HG03460 (cell line): Measurements from ENCODE around the gene ANO7.

Experiments
- ATAC-seq: cut with Tn5 transposase; IDR thresholded peaks from one replicate; pipeline ENCODE4 v1.9.1; 2021; ENCODE audit not compliant: unreplicated experiment

The ANO7 gene

GRCh38 chr2:241242306-241242705, 53.8 kb downstream of the ANO7 start:
- ATAC-seq, result no peak

DNA sequence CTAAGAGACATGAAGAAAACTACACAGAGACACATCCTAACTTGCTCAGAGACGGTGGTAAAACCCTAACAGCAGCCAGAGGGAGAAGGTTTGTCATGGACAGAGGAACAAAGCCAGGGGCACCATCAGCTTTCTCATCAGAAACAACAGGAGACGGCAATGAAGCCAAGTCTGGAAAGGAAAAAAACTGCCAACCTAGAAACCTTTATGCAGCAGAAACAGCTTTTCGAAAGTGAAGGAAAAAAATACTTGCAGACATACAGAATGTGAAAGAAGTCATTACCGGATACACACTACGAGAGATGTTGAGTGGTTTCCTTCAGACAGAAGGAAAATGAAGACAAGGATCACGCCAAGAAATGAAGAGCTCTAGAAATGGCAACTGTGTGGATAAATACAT, 55.9 kb downstream of the ANO7 start:
- no peak for ATAC-seq

DNA sequence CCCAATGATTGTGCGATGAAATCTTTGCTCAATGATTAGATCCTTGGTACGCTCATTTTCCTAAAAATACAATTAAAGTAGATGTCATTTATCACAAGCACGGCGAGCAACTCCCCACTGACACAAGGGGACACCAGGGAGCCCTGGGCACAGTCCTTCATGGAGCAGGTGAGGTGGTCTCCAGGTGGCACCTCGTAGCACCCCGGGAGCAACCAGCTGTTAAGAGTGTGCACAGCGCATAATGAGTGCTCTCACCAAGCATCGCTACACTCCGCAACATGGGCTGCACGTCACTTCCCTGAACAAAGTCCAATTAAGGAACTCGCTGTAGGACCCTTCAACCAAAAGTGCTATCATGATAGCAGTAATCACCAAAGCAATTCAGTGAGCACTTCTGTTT, 59.8 kb downstream of the ANO7 start:
- ATAC-seq, result no peak

DNA sequence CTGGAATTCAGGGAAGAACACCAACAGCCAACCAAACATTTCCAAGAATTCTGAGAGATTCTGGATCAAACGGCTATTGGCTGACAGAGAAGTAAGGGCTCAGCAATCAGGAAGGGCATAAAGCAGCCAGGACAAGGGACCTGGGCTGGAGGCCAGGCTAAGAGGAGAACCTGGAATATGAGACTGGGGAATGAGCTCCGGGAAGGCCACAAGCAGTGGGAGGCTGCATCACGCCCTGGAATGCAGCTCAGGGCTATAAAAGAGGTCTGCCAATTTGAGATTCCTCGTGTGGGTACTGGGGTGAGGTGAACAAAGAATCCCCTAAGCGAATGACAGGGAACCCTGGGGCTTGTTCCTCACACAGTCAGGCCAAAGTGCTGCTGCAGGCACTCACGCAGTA, 60.4 kb downstream of the ANO7 start:
- ATAC-seq, result no peak

- no peak for ATAC-seq
These were observed 61.2 kb downstream of the ANO7 start for GRCh38 chr2:241249654-241250053.

- ATAC-seq, result no peak
These were observed 64.5 kb downstream of the ANO7 start for GRCh38 chr2:241252778-241253475.

GRCh38 chr2:241254904-241255351, 66.5 kb downstream of the ANO7 start:
- ATAC-seq, result no peak

GRCh38 chr2:241255542-241256167, 67.2 kb downstream of the ANO7 start:
- ATAC-seq, result no peak

- no peak for ATAC-seq
These were observed 67.7 kb downstream of the ANO7 start for GRCh38 chr2:241256168-241256545.

GRCh38 chr2:241257419-241258032, 69.0 kb downstream of the ANO7 start:
- no peak for ATAC-seq

DNA sequence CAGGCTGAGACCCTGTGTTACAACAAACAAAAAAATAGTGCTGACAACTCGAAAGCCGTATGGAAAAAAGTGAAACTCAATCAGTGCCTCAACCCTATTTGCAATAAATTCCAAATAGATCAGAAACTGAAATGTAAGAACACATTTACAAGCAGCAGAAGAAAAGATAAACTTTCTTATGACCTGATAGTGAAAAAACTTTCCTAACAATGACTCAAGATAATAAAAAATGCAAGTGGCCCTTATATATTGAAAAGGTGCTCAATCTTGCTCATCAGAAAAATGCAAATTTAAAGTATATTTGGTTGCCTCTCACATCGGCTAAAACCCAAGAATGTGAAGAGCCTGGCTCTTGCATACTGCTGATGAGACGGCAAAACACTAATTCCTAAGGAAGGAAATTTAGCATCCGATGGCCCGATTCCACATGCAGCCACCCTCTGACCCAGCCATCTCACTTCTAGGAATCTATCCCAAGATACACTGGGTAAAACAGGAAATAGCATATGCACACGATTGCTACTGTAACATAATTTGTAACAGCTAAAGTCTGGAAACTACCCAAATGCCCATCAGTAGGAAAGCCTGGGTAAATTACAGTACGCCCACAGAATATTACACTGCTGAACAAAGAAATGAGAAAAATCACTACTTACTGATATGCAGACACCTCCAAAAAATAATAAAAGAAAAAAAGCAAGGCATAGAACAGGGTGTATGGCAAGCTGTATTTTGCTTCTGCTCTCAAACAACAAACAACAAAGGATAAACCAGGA, 70.2 kb downstream of the ANO7 start:
- ATAC-seq, result no peak

DNA sequence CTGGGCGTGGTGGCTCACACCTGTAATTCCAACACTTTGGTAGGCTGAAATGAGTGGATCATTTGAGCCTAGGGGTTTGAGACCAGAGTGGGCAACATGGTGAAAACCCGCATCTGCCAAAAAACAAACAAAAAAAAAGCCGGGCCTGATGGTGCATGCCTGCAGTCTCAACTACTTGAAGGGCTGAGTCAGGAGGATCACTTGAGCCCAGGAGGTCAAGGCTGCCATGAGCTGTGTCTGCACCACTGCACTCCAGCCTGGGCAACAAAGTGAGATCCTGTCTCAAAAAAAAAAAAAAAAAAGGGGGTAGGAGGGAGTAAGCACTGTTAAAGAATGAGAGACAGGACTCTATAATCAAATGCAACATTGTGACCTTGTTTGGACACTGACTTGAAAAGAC, 72.4 kb downstream of the ANO7 start:
- ATAC-seq, result no peak

DNA sequence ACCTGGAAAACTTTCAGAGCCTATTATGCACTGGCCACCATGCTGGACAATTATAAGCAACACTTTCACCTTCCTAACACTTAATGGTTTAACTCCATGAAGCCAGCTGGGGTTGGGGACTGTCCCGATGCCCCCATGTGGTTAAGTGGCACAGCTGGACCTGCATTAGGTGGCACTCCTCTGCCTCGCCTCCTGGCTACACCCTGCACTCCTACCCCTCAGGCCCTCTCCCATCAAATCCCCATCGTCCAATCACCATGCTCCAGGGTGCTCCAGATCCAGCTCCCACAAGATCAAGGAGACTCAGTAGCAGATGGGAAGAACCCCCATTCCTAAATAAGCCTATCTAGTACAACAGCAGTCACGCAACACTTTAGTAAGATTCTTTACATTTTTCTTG, 73.2 kb downstream of the ANO7 start:
- ATAC-seq, result no peak

GRCh38 chr2:241263061-241263460, 74.6 kb downstream of the ANO7 start:
- no peak for ATAC-seq

DNA sequence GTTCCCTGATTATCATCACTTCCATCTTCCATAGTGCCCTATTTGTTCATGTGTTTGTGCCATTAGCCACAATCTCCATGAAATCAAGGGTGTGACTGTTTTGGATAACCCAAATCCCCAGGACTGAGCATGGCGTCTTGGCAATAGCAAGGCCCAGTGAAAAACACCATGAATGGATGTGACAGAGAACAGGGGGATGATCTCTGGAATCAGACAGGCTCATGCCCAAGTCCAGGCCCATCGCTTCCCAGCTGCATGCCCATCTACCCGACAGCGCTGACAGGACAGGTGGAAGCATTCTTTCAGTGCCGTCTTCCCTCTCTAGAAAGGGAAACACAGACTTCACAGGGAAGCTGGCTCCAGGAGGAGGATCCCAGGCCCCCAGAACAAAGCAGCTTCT, 77.0 kb downstream of the ANO7 start:
- ATAC-seq, result no peak

DNA sequence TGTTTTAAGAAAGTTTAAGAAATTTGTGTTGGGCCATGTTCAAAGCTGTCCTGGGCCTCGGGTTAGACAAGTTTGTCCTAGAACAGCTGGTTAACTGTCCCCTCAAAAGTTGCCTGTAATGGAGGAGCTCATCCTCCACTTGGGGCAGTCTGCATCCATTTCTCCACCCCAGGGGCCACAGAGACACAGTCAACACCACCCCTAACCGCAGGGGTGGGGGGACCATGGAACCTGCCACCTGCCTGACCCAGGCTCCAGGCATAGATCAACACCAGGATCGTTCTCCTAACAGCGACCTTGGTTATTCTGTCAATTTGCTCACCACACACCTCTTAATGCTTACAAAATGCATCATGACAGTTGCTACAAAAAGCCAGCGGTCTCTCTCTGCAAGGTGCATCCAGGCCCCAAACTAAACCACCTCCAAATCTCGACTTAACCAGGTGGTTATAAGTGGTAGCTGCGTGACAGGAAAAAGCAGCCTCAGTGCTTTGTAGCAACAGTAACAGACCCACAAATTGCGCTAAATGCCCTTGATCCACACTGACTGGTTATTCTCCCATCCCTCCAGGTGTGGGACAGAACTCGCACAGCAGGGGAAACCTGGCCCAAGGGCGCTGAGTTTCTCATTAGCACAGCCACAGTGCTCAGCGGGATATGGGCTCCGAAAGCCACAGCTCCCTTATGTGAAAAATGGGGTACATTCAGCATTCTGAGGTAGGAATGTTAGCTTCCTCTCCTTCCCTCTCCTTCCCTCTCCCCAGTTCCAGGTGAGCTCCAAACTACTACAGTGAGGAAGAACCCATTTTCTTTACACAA, 79.0 kb downstream of the ANO7 start:
- no peak for ATAC-seq

GRCh38 chr2:241268306-241268705, 79.8 kb downstream of the ANO7 start:
- ATAC-seq, result no peak

DNA sequence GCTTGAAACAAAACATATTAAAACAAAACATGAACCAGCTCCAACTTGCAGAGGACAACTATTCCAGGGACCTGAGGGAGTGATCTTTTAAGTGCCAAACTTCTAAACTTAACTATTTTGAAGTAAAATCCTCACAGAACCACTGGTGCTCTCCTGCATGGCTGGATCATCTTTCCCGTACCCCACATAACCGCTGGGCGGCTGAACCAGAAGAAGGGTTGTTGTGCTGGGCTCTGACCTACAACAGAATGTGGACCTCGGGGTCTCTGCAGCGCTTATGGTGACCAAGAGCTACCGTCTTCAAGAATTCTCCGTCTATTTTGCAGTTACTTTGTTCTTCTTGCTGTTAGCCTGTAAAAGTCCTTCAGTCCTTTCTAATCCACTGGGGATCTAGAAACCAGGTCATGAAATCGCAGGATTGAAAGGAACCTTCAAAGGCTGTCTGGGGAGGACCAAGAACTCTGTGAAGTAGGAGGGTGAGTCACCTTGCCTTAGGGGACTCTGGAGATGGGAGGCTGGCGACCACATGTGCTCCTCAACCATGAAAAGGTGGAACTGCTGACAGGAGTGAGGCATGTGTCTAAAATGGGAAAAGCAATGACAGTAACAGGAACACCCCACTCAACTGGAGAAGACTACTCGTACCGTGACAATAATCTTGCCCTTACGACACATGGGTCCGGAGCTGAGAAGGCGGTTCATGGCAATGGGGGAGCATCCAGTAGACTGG, 80.4 kb downstream of the ANO7 start:
- ATAC-seq, result no peak

GRCh38 chr2:241269707-241270520, 81.4 kb downstream of the ANO7 start:
- ATAC-seq, result no peak
